ENCODE measurements around the gene UMAD1.

DNA sequence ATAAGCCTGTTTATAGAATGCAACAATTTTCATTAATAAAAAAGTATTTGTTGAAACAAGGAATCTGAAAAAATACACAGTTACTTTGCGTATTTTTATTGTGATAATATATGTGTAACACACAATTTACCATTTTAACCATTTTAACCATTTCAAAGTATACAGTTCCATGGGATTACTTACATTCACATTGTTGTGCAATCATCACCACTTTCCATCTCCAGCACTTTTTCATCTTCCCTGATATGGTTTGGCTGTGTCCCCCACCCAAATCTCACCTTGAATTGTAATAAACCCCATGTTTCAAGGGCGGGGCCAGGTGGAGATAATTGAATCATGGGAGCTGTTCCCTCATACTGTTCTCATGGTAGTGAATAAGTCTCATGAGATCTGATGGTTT lies 266.8 kb downstream of the UMAD1 start:
- TF ChIP-seq, protein P1, sequence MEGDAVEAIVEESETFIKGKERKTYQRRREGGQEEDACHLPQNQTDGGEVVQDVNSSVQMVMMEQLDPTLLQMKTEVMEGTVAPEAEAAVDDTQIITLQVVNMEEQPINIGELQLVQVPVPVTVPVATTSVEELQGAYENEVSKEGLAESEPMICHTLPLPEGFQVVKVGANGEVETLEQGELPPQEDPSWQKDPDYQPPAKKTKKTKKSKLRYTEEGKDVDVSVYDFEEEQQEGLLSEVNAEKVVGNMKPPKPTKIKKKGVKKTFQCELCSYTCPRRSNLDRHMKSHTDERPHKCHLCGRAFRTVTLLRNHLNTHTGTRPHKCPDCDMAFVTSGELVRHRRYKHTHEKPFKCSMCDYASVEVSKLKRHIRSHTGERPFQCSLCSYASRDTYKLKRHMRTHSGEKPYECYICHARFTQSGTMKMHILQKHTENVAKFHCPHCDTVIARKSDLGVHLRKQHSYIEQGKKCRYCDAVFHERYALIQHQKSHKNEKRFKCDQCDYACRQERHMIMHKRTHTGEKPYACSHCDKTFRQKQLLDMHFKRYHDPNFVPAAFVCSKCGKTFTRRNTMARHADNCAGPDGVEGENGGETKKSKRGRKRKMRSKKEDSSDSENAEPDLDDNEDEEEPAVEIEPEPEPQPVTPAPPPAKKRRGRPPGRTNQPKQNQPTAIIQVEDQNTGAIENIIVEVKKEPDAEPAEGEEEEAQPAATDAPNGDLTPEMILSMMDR (IDR thresholded peaks at IDR 0.05 in 8 of 11, conservative IDR thresholded peaks at IDR 0.05 in 3 of 11): no peak
- TF ChIP-seq POLR2A (IDR thresholded peaks at IDR 0.05): no peak
